ENCODE data around the gene SLC16A12. TPM values are rescaled to one million over a fixed set of nuclear protein-coding genes. Genes with fewer than 3 reads are reported as not detected.
A peak's percentile ranks its signal among the peaks of the same experiment; 100 is the strongest.

The SLC16A12 gene, protein sequence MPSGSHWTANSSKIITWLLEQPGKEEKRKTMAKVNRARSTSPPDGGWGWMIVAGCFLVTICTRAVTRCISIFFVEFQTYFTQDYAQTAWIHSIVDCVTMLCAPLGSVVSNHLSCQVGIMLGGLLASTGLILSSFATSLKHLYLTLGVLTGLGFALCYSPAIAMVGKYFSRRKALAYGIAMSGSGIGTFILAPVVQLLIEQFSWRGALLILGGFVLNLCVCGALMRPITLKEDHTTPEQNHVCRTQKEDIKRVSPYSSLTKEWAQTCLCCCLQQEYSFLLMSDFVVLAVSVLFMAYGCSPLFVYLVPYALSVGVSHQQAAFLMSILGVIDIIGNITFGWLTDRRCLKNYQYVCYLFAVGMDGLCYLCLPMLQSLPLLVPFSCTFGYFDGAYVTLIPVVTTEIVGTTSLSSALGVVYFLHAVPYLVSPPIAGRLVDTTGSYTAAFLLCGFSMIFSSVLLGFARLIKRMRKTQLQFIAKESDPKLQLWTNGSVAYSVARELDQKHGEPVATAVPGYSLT
- total RNA-seq: 1 to 10 TPM; 1.3 to 4.4 (median 3.5) TPM

DNA sequence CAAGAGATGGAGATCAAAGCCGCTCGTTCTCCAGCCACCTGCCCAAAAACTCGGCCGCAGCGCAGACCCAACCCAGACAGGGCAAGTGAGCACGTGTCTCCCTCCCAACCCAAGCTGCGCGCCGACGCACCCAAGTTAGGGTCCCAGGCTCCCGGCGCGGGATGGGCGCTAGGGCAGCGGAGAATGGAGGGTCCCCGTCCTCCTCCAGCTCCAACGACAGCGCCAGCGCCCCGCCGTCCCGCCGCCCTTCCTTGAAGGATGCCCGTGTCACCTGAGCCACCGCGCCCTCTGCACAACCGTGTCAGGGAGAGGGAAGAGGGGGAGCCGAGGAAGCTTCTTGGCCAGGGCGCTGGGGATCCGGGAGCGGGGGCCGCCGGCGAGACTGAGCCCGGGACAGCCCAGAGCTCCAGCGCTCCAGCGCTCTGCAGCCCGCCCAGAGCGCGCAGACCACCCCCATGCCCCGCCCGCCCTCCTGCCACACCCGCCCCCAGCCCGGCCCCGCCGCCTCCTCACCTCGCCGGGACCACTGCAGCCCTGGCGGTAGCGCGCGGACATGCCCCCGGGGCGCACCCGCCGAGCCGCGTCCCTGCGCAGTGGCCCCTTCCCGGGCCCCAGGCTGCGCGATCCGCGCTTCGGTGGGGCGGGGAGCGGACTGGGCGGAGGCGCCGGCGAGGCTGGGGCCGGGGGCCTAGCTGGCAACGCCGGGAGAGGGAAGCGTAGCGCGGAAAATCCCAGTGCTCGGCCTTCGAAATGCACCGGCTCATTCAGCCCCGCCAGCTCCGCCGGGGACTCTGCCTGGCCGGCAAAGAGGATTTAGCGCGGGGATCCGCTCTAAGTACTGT lies at the start of gene SLC16A12:
SLC16A12 (minus strand) TSS at position 424 of the 842 bp plus-strand sequence. CDS start 73,016 bp downstream, outside the sequence.
- TF ChIP-seq POLR2A (IDR thresholded peaks at IDR 0.05): no peak
- TF ChIP-seq EP300 (IDR thresholded peaks at IDR 0.05): no peak
- TF ChIP-seq, protein P1, sequence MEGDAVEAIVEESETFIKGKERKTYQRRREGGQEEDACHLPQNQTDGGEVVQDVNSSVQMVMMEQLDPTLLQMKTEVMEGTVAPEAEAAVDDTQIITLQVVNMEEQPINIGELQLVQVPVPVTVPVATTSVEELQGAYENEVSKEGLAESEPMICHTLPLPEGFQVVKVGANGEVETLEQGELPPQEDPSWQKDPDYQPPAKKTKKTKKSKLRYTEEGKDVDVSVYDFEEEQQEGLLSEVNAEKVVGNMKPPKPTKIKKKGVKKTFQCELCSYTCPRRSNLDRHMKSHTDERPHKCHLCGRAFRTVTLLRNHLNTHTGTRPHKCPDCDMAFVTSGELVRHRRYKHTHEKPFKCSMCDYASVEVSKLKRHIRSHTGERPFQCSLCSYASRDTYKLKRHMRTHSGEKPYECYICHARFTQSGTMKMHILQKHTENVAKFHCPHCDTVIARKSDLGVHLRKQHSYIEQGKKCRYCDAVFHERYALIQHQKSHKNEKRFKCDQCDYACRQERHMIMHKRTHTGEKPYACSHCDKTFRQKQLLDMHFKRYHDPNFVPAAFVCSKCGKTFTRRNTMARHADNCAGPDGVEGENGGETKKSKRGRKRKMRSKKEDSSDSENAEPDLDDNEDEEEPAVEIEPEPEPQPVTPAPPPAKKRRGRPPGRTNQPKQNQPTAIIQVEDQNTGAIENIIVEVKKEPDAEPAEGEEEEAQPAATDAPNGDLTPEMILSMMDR (IDR thresholded peaks at IDR 0.05): peak in 1 of 6 experiments; percentile 18
- TF ChIP-seq POLR2AphosphoS5 (IDR thresholded peaks at IDR 0.05): no peak
- 5 to 6% methylated on average over 7 to 37 of the region's 87 CpGs for WGBS, 2 donors
- peak in 1 of 2 donors; percentile 85 for DNase-seq

DNA sequence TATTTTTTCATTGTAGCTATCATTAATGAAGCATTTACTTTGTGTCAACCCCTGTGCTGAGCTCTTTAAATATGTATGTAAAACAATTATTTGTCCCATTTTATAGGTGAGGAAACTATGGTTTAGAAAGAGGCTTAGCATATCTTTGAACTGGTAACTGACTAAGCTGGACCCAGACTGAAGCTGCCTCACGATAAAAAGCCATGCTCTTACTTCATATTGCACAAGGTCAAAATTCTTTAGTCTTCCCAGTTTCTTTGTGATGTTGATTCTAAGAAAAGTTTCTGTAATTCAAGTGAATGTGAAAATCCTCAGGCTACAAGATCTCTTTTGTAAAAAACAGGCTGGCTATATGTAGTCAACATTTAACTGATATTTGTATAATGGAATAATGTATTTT lies 46.6 kb upstream of the SLC16A12 start:
- Histone ChIP-seq H3K36me3 (no peaks in the 10 kb centered on the region), H3K27me3 (no peaks in the 10 kb centered on the region), H3K4me3 (no peak overlapping the region), H3K4me1 (no peaks in the 10 kb centered on the region), H3K9me3 (no peaks in the 10 kb centered on the region), H3K27ac (no peak overlapping the region)
- 88 to 94% methylated on average over 1 of the region's 1 CpG for WGBS, 2 donors
- ATAC-seq (ENCODE audit: low FRiP score in 2 of 2): no peak
- no peak for DNase-seq
- TF ChIP-seq EP300 (IDR thresholded peaks at IDR 0.05) (no peak), POLR2AphosphoS5 (IDR thresholded peaks at IDR 0.05) (no peak), POLR2A (IDR thresholded peaks at IDR 0.05) (no peak)
- TF ChIP-seq, protein P1 (IDR thresholded peaks at IDR 0.05): no peak

More for the DNA sequence above, at the start of gene SLC16A12:
- Histone ChIP-seq H3K27me3 (peaks cover 0 to 16% (median 10%) of the 10 kb centered on the region in 4 donors), H3K27ac (peak within 1 kb of the TSS in 2 of 4 donors; percentile 18 to 43), H3K4me3 (peak within 1 kb of the TSS in 3 of 4 donors; percentile 40 to 52 (median 51)), H3K9me3 (no peaks in the 10 kb centered on the region), H3K36me3 (no peaks in the 10 kb centered on the region), H3K4me1 (peaks cover 12 to 20% (median 15%) of the 10 kb centered on the region in 4 donors)
- peak; percentile 52 to 59 for ATAC-seq (ENCODE audit: low FRiP score in 2 of 2)

DNA sequence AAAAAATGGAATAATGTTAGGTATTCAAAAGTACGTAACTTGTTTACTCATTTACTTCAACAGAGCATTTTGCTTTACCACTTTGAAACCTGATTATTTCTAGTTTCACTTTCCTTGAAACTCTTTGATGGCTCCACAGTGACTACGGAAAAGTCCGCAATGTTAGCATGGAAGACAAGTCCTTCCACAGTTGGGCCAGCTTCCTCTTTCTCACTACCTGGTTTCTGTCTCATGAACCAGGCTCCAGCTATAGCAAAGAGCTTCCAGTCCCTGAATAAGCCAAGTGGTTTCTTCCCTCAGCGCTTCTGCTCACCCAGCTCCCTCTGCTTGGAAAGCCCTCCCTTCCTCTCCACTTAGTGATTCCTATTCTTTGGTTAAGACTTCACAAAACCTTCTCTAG lies 44.8 kb upstream of the SLC16A12 start:
- WGBS, 2 donors: 82 to 85% methylated on average over 4 of the region's 4 CpGs
- Histone ChIP-seq H3K4me1 (no peaks in the 10 kb centered on the region), H3K36me3 (no peaks in the 10 kb centered on the region), H3K4me3 (no peak overlapping the region), H3K9me3 (no peaks in the 10 kb centered on the region), H3K27ac (no peak overlapping the region), H3K27me3 (no peaks in the 10 kb centered on the region)
- TF ChIP-seq POLR2AphosphoS5 (IDR thresholded peaks at IDR 0.05): no peak
- TF ChIP-seq, protein P1 (IDR thresholded peaks at IDR 0.05): no peak
- TF ChIP-seq EP300 (IDR thresholded peaks at IDR 0.05): no peak
- no peak for TF ChIP-seq POLR2A (IDR thresholded peaks at IDR 0.05)
- ATAC-seq (ENCODE audit: low FRiP score in 2 of 2): no peak
- DNase-seq: no peak

DNA sequence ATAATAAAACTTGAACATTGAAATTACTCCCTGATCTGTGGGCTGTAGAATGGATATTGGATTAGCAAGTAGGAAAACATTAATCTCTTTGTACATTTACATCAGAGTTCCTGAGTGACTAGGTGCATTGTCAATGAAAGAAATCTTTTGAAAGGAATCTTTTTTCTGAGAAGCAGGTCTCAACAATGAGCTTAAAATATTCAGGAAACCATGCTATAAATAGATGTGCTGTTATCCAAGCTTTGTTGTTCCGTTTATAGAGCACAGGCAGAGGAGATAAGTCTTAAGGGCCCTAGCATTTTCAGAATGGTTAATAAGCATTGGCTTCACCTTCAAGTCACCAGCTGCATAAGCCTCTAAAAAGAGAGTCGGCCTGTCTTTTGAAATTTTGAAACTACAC lies 41.3 kb upstream of the SLC16A12 start:
- Histone ChIP-seq H3K4me1 (no peaks in the 10 kb centered on the region), H3K4me3 (no peak overlapping the region), H3K9me3 (no peaks in the 10 kb centered on the region), H3K27me3 (no peaks in the 10 kb centered on the region), H3K27ac (no peak overlapping the region), H3K36me3 (no peaks in the 10 kb centered on the region)
- 72 to 81% methylated on average over 2 of the region's 2 CpGs for WGBS, 2 donors
- ATAC-seq (ENCODE audit: low FRiP score in 2 of 2): no peak
- TF ChIP-seq POLR2A (IDR thresholded peaks at IDR 0.05) (no peak), POLR2AphosphoS5 (IDR thresholded peaks at IDR 0.05) (no peak), EP300 (IDR thresholded peaks at IDR 0.05) (no peak)
- TF ChIP-seq, protein P1 (IDR thresholded peaks at IDR 0.05): no peak
- no peak for DNase-seq
